Spleen (tissue), 7 donors: ENCODE results near the gene TMEM135.

Experiments used
- CTCF ChIP-seq, 11 experiments: fragments of 200-600 bp in 7 of 11; fragments of 450-650 bp in 4 of 11; sonication (generic) in 4 of 11; IDR thresholded peaks in 8 of 11; conservative IDR thresholded peaks in 3 of 11; 1 replicate in 7 of 11; 2 replicates in 4 of 11; pipeline versions ENCODE4 v1.4.0 to v1.8.0; 2016 to 2021; ENCODE audit warnings: antibody characterized with exemption in 11 of 11, inconsistent platforms in 4 of 11, mild to moderate bottlenecking in 1 of 11
- POLR2AphosphoS5 ChIP-seq, 3 donors: sonication (generic); formaldehyde crosslinking; IDR thresholded peaks; one replicate each; pipeline ENCODE4 v1.5.1; 2017; ENCODE audit warnings: antibody characterized with exemption in 3 of 3
- donor health status: DM: no; HTN: no; CAD: no; lungs with moderate emphysema.
- donor health status: DM: no; HTN: no; CAD: no.
- donor health status: DM: no; HTN: no; CAD: no.

- TF ChIP-seq CTCF (IDR thresholded peaks at IDR 0.05 in 8 of 11, conservative IDR thresholded peaks at IDR 0.05 in 3 of 11) (no peak), POLR2AphosphoS5 (IDR thresholded peaks at IDR 0.05) (no peak)
Measured at GRCh38 chr11:87320123-87320522, 282.4 kb downstream of the TMEM135 start.
